ENCODE measurements around the gene GLT6D1. TPM values are rescaled to one million over a fixed set of nuclear protein-coding genes. Genes with fewer than 3 reads are reported as not detected.

Gene GLT6D1
- total and polyA plus RNA-seq, 2 of the 13 experiments (the other 11 are each of a cell fraction or from before 2014, with no cell fraction given) = not detected

DNA sequence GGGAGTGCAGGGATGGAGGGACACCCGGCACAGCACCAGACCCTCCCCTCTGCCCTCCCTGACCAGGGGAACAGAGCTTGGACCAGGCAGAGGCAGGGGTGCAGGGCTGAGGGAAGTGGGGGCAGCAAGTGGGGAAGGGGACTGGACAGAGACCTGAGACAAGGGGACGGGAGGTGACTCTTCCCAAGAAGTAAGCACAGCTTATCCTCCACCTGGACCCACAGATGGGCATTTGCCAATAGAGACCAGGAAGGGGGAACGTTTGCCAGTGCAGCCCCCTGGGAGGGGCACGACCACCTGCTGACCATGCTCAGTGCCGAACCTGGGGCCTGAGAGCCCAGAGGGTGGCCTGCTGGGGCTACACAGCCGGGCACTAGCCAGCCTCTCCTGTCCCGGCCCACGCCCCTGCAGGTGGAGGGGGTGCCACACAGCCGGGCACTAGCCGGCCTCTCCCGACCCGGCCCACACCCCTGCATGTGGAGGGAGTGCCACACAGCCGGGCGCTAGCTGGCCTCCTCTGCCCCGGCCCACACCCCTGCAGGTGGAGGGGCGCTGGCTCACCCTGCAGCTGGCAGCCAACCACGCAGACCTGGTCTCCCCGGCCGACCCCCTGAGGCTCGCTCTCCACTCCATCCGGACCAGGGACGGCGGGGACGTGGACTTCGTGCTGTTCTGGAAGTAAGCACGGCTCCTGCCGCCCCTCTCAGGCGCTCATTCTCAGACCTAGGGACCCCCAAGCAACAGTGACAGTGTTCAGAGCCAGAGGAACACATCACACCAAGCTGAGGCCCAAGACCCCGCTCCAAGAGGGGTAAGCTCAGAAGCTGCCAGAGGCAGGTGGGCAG lies 24.3 kb downstream of the GLT6D1 start (continued):
- TF ChIP-seq, protein P1, sequence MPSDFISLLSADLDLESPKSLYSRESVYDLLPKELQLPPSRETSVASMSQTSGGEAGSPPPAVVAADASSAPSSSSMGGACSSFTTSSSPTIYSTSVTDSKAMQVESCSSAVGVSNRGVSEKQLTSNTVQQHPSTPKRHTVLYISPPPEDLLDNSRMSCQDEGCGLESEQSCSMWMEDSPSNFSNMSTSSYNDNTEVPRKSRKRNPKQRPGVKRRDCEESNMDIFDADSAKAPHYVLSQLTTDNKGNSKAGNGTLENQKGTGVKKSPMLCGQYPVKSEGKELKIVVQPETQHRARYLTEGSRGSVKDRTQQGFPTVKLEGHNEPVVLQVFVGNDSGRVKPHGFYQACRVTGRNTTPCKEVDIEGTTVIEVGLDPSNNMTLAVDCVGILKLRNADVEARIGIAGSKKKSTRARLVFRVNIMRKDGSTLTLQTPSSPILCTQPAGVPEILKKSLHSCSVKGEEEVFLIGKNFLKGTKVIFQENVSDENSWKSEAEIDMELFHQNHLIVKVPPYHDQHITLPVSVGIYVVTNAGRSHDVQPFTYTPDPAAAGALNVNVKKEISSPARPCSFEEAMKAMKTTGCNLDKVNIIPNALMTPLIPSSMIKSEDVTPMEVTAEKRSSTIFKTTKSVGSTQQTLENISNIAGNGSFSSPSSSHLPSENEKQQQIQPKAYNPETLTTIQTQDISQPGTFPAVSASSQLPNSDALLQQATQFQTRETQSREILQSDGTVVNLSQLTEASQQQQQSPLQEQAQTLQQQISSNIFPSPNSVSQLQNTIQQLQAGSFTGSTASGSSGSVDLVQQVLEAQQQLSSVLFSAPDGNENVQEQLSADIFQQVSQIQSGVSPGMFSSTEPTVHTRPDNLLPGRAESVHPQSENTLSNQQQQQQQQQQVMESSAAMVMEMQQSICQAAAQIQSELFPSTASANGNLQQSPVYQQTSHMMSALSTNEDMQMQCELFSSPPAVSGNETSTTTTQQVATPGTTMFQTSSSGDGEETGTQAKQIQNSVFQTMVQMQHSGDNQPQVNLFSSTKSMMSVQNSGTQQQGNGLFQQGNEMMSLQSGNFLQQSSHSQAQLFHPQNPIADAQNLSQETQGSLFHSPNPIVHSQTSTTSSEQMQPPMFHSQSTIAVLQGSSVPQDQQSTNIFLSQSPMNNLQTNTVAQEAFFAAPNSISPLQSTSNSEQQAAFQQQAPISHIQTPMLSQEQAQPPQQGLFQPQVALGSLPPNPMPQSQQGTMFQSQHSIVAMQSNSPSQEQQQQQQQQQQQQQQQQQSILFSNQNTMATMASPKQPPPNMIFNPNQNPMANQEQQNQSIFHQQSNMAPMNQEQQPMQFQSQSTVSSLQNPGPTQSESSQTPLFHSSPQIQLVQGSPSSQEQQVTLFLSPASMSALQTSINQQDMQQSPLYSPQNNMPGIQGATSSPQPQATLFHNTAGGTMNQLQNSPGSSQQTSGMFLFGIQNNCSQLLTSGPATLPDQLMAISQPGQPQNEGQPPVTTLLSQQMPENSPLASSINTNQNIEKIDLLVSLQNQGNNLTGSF (CRISPR knock-in tag; IDR thresholded peaks at IDR 0.05) = no peak
- no peak for TF ChIP-seq SALL1 (CRISPR knock-in tag; IDR thresholded peaks at IDR 0.05)
- TF ChIP-seq, protein P2, sequence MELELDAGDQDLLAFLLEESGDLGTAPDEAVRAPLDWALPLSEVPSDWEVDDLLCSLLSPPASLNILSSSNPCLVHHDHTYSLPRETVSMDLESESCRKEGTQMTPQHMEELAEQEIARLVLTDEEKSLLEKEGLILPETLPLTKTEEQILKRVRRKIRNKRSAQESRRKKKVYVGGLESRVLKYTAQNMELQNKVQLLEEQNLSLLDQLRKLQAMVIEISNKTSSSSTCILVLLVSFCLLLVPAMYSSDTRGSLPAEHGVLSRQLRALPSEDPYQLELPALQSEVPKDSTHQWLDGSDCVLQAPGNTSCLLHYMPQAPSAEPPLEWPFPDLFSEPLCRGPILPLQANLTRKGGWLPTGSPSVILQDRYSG (CRISPR knock-in tag; IDR thresholded peaks at IDR 0.05) = no peak
- TF ChIP-seq ZMAT3 (CRISPR knock-in tag; conservative IDR thresholded peaks at IDR 0.05) = no peak
- TF ChIP-seq NBN (conservative IDR thresholded peaks at IDR 0.05) = no peak
- no peak for TF ChIP-seq NFKBIZ (CRISPR knock-in tag; IDR thresholded peaks at IDR 0.05)
- no peak for TF ChIP-seq ZNF816 (CRISPR knock-in tag; IDR thresholded peaks at IDR 0.05; ENCODE audit: borderline replicate concordance)
